ENCODE results near the gene FAM78A.
"Not testable (repeated sequence)": the region's sequence is repeated elsewhere in the genome, so short reads cannot be mapped to it uniquely, and the experiment has no call there.

Gene FAM78A

DNA sequence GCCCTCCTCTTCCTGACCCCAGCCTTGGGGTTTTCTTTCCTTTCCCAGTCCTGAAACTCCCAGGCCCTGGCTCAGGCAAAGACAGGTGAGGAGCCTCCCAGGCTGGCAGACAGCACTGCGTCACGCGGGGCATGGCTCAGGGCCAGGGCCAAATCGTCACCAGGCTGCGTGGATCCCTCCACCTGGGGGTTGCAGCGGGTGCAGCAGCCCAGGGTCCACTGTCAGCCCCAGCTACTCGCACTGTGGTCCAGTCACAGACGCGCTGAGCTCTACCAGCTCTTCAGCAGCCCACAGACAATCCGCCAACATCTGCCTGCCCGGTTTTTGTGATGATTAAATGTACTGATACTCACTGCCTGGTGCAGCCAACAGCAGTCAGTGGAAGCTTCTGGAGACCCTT is 12.1 kb downstream of the FAM78A start:
- DNase-seq (ENCODE audit: low read depth) = peak; percentile 35

DNA sequence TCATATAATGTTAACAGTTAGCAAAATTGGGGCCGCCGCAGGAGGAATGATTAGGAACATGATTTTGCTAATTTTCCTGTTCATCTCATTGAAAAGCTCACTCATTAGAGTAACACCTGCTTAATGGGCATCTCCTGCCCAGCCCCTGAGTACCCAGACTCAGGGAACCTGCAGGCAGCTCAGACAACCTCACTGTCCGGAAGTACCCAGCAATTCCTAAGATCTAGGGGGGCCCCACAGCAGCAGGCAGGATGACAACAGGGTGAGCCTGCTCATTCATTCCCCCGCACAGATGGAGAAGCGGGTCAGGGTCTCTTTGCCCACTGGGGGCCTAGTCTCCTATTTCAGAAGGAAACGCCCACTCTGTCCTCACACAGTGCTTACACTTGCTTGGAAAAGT is 12.6 kb downstream of the FAM78A start:
- DNase-seq (ENCODE audit: low read depth) = no peak

DNA sequence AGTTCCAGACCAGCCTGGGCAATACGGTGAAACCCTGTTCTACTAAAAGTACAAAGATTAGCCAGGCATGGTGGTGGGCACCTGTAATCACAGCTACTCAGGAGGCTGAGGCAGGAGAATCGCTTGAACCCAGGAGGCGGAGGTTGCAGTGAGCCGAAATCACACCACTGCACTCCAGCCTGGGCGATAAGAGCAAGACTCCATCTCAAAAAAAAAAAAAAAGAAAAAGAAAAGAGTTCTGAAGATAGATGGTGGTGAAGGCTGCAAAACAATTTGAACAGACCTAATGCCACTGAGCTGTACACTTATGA is 13.3 kb downstream of the FAM78A start:
- not testable (repeated sequence) for DNase-seq (ENCODE audit: low read depth)

DNA sequence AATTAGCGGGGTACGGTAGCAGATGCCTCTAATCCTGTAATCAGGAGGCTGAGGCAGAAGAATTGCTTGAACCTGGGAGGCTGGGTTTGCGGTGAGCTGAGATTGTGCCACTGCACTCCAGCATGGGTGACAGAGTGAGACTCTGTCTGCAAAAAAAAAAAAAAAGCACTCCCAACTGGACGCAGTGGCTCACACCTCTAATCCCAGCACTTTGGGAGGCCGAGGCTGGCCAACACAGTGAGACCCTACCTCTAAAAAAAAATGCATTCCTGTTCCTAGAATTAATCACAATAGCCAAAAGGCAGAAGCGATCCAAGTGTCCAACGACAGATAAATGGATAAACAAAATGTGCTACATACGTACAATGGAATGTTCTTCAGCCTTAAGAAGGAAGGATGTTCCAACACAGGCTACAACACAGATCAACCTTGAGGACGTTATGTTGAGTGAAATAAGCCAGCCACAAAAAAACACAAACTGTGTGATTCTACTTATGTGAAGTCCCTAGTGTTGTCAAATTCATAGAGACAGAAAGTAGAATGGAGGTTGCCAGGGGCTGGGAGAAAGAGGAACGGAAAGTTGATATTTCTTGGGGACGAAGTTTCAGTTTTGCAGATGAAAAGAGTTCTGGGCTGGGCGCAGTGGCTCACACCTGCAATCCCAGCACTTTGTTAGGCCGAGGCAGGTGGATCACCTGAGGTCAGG is 13.8 kb downstream of the FAM78A start:
- DNase-seq (ENCODE audit: low read depth) = no peak

DNA sequence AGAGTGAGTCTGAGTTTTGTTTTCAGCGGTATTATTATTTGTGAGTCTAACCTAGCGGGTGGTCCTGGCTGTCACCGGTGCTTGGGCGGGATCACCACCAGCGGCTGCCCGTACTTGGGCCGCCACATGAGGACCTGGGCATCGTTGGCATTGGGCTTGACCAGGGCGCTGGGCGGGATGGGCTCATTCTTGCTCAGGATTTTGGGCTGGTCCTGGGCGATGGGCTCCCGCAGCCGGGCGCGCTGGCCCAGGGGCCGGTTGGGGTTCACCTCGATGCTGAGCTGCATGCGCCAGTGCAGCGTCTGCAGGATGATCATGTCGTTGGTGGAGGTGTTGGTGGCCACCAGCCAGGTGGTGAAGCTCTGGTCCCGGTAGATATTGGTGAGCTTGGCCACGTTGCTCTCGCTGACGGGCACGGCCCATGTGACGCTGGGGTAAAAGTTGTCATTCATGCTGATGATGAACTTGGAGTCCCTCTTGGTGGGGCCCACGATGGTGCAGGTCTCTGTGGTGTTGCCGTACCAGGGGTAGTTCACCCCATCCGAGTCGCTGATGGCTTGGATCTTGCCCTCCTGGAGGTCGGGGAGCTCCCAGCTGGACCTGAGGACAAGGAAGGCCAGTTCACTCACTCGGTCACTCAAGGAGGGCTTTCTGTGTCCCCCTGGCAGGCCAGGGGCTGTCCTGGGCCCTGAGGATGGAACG is 15.4 kb downstream of the FAM78A start:
- no peak for DNase-seq (ENCODE audit: low read depth)

DNA sequence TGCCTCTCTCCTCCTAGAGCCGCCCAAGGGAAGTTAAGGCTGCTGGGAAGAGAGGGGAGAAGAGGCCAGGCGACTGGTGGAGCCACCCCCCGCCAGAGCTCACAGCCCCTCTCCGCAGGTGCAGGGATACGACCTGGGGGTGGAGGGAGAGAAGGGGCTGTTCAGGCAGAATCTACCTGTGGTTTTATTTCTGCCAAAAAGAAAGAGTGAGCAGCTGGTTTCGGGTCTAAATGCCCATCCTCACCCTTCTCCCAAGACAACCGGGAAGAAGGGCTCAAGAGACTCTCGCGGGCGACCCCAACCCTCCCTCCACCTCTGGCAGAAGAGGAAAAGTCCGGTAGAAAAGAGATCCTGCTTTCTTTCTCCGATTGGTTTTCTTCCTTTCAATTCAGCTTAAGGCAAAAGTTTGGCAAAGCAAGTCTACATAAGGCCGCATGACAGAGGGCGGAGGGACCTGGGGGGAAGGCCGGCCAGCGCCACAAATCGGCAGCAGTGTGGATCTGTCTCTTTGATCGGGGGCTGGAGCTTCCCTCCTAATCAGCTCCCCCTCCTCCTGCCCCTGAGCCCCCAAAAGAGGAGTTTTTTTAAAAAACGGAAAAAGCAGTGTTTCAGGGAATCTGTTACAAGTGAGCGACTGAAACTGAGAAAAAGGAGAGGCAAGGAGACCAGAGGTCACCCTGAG is 16.3 kb downstream of the FAM78A start:
- no peak for DNase-seq (ENCODE audit: low read depth)

DNA sequence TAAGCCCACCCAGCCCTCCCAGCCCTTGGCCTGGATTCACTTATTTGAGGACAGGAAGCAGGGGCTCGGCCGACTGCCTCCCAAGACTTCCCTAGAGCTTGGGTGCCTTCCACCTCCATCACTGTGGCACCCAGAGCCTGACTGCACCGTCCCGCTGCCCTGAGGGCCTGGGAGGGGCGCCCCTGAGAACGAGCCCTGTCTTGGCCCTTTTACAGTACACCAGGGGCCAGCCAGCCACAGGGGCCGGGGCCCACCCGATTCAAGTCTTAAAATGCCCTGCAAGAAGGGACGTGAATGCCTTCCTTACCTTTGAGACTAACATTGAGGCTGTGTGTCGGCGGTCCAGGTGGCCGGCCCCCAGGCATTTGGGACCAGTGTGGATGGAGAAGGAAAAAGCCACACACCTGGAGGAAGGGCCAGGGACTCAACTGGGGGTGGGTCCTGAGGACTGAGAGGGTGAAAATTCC is 16.8 kb downstream of the FAM78A start:
- no peak for DNase-seq (ENCODE audit: low read depth)

DNA sequence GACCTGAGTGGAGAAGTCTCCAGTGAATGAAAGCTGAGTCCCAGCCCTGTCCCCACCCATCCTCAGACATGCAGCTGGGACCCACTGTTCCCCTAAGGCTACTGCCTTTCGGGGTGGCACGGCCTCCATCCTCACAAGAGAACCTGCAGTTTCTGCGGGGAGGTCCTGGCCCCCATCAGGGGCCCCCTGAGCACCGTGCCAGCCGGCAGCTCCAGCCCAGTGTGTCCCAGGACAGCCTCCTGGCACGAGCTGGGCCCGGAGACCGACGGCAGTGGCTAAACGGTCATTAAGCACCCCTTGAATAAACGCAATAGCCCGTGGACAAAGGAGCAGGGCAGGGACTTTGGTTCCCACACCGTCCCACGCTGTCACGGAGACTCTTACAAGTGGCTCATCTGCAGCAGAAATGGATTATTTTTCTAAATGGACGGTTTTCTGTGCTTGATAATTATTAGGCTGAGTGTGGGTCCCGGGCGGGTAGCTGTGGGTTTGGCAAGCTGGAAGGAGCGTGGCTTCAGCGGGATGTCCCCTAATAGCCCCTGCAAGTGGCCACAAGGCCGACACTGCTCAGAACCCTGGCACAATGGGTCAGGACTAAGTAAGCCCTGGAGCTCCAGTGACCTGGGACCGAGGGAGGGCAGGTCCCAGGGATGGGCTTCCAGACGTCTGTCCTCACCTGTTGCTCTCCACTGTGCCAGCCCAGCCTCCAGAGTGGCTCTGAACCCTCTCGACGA is 17.4 kb downstream of the FAM78A start:
- DNase-seq (ENCODE audit: low read depth) = no peak

DNA sequence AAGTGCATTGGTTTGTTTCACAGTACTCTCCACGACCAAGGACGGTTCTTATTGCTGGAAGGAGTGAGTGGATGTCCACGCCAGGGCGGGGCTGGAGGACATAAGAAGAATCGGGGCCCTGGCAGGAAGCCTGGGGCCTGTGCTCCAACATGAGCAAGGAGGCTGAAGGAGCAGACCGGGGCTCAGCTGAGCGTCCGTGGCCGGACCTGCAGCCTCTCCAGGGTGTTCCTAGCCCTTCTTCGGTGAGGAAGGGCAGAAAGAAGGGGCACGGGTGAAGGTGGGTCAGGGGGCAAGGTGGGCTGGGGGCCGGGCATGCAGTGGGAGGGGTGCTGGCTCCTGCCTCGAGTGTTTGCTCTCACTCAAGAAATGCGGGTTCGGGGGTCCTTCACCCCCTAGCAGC is 18.1 kb downstream of the FAM78A start:
- DNase-seq (ENCODE audit: low read depth) = no peak

DNA sequence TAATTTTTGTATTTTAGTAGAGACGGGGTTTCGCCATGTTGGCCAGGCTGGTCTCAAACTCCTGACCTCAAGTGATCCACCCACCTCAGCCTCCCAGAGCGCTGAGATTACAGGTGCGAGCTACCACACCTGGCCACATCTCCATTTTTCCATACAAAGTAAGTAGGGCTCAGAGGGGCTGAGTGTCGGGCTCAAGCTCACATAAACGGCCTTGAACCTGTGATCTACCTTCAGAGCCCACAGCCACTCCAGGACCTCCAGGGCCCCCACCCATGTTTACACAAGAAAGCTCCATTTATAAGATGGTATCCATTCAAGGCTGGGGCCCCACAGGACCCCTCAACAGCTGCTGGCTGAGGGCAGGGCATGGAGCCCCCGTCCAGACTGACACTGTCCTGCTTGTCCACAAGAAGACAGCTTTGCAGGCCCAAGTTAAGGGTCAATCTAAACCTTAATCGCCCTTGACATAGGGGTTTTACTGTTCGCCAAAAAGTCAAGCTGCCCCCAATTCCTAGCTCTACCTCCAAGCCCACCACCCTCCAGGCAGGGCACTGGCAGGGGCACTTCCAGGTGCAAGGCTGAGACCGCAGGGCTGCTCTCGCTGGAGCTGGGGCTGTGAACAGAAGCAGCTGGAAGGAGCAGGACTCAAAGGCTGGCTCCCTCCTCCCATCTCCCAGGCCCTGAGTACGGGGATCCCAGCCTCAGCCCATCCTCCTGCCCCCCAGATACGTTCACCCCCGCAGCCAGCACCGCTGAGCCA is 18.9 kb downstream of the FAM78A start:
- DNase-seq (ENCODE audit: low read depth) = no peak

DNA sequence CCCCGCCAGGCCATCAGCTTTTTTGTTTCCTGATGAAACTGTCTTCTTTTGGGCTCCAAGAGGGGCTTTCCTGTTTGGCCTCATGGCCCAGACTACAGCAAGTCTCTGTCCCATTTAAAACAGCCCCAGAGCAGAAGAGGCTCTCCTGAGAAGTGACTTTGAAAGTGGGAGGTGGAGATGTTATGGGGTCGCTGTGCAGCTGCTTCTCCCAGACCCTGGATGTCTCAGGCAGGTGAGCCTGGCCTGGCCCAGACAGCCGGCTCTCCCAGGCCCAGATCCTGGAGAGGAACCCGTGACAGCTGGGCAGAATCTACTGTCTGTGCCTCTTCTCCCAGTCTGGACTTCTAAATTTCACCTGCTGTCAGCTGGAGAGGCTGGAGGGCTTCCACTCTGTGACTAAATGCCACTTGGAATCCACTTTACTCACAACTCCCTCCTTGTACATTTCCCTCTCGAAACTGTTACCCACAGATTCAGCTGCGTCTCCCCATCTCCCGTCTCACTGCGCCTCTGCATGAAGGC is 20.6 kb downstream of the FAM78A start:
- DNase-seq (ENCODE audit: low read depth) = no peak

DNA sequence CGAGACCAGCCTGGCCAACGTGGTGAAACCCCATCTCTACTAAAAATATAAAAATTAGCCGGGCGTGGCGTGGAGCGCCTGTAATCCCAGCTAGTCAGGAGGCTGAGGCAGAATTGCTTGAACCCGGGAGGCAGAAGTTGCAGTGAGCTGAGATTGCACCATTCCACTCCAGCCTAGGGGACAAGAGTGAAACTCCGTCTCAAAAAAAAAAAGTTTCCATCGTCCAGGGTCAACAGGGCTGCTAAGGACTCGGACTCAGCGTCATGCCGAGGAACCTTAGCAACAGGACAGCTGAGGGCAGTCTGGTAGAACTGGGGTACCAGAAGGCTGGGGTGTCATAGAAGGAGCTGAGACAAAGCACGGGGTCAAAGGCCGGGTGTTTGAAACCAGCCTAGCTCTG is 21.7 kb downstream of the FAM78A start:
- DNase-seq (ENCODE audit: low read depth) = no peak

DNA sequence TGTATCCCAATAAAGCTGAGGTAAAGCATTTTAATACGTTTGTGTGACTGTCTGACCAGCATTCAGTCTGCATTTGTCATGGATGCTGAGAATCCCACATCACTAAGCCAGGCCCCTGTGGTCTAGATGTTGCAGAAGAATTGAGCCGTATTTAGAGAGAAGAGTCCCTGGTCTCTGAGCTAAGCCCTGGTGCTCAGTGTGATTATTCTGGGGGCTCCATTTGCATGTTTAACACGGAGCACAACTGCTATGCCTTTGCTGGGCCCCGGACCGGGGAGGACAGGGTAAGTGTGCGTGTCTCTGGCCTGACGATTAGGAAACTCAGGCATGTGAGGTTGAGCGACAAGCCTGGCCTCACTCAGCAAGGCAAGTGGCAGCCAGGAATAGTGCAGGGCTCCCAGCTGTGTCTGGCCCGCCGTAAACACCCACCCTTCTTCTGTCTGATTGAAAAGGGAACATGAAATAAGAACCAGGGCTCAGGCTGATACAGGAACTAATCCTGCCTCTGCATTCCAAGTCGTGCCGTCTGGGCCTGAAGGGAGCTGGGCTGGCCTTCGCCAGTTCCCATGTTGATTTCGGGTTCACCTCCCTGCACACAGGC is 22.3 kb downstream of the FAM78A start:
- no peak for DNase-seq (ENCODE audit: low read depth)

DNA sequence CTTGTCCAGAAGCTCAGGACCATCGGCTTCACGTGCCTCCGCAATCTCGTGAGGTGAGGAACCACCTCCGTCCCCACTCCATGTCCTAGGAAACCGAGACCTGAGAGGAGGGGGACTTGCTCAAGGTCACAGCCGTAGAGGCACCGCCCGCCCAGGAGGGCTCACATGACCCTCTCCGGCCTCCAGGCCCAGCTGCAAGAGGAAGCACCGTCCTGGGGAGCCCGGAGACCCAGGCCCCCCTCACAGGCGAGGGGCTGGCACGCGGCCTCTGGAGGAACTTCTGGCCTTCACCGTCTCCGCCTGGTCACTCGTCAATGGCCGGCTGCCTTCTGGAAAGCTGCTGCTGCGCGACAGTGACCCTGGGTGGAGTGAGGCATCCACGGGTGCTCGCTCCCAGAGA is 24.2 kb downstream of the FAM78A start:
- DNase-seq (ENCODE audit: low read depth) = no peak

DNA sequence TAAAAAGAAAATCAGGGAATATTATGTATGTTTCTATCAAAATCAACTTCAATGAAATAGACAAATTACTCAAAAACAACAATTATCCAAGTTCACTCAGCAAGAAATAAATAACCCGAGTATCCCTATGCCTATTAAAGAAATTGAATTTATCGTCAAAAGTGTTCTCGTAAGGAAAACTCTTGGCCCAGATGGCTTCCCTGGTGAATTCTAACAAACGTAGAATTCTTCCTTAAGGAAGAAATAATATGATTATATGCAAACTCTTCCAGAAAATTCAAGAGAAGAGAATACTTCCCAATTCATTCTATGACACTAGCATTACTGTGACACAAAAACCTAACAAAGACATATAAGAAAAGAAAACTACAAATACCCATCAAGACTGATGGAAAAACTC is 29.7 kb downstream of the FAM78A start:
- DNase-seq (ENCODE audit: low read depth) = no peak

DNA sequence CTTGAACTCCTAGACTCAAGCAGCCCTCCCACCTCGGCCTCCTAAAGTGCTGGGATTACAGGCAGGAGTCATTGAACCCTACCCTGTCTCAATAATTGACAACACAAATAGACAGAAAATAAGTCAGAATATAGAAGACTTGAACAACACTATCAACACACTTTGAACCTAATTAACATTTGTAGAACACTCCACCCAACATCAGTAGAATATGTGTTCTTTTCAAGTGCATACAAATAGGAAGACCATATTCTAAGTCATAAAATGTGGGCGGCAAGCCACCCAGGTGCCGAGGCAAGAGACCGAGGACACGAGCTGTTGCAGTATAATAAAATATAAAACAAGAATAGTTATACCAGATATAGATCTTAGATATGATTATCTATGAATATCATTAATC is 32.0 kb downstream of the FAM78A start:
- DNase-seq (ENCODE audit: low read depth) = not testable (repeated sequence)

DNA sequence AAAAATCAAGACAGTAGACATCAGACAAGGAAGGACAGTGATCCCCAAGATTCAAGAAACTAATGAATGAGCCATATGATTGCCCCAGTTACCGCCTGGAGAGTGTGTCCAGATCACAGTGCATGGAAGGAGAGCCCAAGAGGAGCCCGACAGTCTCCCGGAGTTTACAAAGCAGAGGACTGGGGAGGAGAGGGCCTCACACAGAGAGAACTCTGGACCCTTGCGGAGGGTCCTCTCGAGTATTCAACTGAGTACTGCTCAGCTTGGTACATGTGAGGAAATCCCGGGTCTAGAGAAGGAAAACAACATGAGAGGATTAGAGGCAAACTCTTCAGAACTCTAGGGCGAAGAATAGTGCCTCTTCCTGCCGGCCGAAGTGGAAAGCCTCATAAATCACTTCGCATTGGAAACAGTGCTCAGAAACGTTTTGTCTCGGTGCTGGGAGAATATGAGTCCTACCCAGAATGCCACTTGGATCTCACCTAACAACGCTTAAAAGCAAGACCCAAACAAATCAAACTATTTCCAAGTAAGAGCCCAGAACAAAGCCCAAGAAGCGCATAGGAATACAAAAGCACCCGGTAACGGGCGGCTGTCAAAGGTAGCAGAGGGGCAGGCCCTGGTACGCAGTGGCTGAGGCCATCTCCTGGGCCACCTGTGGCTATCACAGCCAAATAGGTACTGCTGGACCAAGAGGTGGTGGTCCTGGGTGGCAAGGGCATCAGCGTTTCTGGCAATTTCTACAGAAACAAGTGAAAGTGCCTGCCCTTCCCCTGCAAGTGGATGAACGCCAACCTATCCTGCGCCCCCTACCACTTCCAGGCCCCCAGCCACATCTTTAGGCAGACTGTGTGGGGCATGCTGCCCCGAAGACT is 36.0 kb downstream of the FAM78A start:
- DNase-seq (ENCODE audit: low read depth) = no peak

DNA sequence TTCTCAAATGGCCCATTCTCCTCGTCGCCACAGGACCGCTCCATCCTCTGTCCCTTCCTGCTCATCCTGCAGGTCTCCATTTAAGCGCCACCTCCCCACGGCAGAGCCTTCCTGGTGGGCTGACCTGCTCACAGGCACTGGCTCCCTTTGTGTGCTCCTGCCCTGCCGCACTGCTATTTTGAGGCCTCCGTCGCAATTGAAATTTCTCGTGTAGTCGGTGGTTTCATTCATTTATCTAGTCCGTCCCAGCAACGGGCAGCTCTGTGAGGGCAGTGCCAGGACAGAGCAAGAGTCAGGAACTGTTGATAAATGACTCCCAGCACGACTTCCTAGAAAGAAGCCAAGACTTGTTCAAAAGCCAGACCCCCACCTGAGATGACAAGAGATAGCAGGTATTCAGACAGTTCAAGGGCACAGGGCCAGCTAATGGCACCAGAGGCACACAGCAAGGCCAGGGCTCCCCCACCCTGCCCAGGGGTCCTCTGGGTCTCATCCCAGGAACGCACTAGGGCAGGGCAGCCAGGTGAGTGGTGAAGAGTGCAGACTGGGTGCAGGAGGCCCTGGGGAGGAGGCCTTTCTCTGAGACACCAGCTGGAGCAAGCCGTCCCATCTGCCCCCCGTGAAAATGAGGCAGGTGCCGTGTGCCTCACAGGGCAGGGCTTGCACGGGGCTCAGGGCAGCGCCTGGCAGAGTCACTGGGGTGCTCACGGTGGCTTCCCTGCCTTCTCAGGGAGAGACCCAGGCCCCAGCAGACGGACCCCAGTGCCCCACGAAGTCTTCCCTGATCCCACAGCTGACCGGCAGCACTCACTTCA is 36.9 kb downstream of the FAM78A start:
- no peak for DNase-seq (ENCODE audit: low read depth)

DNA sequence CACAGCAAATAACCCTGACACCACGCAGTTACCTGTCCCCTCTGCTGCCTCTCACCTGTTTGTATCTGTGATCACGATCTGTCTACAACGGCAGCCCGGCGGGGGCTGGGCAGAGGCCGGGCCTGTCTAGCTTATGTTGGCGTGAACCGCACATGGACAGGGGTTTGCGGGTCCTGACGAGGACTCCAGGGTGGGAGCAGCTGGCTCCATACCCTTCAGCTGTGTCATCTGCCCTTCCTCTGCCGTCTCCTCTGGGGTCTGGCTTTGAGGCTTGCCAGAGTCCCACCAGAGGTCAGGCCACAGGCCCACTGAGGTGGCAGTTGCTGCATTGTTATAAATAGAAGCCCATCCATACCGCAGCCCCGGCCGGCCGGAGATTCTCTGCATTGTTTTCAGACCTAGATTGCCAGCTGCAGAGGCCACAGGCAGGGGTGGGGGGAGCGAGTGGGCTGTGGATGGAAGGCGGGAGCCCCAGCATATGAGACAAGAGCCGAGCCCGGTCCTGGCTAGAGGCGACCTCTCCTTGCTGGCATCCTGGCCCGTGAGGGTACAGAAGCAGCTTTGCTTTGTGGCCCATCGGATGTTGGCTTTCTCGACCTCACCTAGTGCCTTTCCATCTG is 37.8 kb downstream of the FAM78A start:
- no peak for DNase-seq (ENCODE audit: low read depth)

Data from T follicular helper cell (primary cell).